H1 (cell line): ENCODE results near the gene PLSCR3. TPM values are rescaled to one million over a fixed set of nuclear protein-coding genes. Genes with fewer than 3 reads are reported as not detected.

ENCODE experiments used
- EZH2 ChIP-seq: fragments of 200-600 bp; sonication (generic); IDR thresholded peaks from 2 replicates; pipeline ENCODE4 v1.7.1; 2012; ENCODE audit warnings: low read depth, mild to moderate bottlenecking, moderate library complexity, low read length, inconsistent platforms; ENCODE audit not compliant: severe bottlenecking
- GABPA ChIP-seq: IDR thresholded peaks from 2 replicates; pipeline ENCODE4 v1.6.1; 2011; ENCODE audit warnings: mild to moderate bottlenecking, low read length, moderate library complexity, borderline replicate concordance; ENCODE audit not compliant: insufficient read depth
- SP4 ChIP-seq: IDR thresholded peaks from 2 replicates; pipeline ENCODE4 v1.6.1; 2012; ENCODE audit warnings: low read length, inconsistent platforms
- polyA plus RNA-seq, 7 experiments: library from polyadenylated mRNA; depleted of rRNA in 3 of 7; stranded (reverse) in 5 of 7; unstranded in 2 of 7; fragments of >200 nt in 5 of 7; fragments of 200-250 nt in 2 of 7; gene quantifications; 1 replicate in 5 of 7; 2 replicates in 1 of 7; 4 replicates in 1 of 7; pipeline versions ENCODE4 v1.2.1 to v1.2.3, GENCODE V29; 2011 to 2013; ENCODE audit warnings: missing spikeins in 2 of 7, mixed read lengths in 2 of 7
- total RNA-seq: library from RNA; stranded (reverse); fragmentation: NEBNext Ultra II Directional; extraction: Animal tissue kit (Norgen Biotek cat#: 25700); gene quantifications from 2 replicates; pipeline ENCODE4 v1.2.1, GENCODE V29; 2021

Gene PLSCR3
- total and polyA plus RNA-seq, 2 of the 8 experiments (the other 6 are each of a cell fraction or from before 2014, with no cell fraction given): 36.1 to 38.7 TPM

GRCh38 chr17:7392696-7393612 is 1.4 kb downstream of the PLSCR3 start (continued):
- TF ChIP-seq EZH2: no peak
- TF ChIP-seq GABPA: no peak
- no peak for TF ChIP-seq SP4
